ENCODE results near the gene ENKD1.

Gene ENKD1

GRCh38 chr16:67678354-67679023 lies 11.9 kb upstream of the ENKD1 start:
- DNase-seq (ENCODE audit: low spot score) = no peak

GRCh38 chr16:67677712-67678111 lies 11.2 kb upstream of the ENKD1 start:
- no peak for DNase-seq (ENCODE audit: low spot score)

- DNase-seq (ENCODE audit: low spot score) = no peak
Measured at GRCh38 chr16:67676939-67677338, 10.4 kb upstream of the ENKD1 start.

- no peak for DNase-seq (ENCODE audit: low spot score)
Measured at GRCh38 chr16:67676516-67676915, 10.0 kb upstream of the ENKD1 start.

- DNase-seq (ENCODE audit: low spot score) = no peak
Measured at GRCh38 chr16:67675999-67676398, 9.4 kb upstream of the ENKD1 start.

- no peak for DNase-seq (ENCODE audit: low spot score)
Measured at GRCh38 chr16:67675579-67675935, 9.0 kb upstream of the ENKD1 start.

GRCh38 chr16:67674851-67675578 lies 8.5 kb upstream of the ENKD1 start:
- DNase-seq (ENCODE audit: low spot score) = no peak

GRCh38 chr16:67673712-67674580 lies 7.4 kb upstream of the ENKD1 start:
- no peak for DNase-seq (ENCODE audit: low spot score)

GRCh38 chr16:67672739-67673662 lies 6.5 kb upstream of the ENKD1 start:
- peak; percentile 92 for DNase-seq (ENCODE audit: low spot score)

- no peak for DNase-seq (ENCODE audit: low spot score)
Measured at GRCh38 chr16:67672306-67672705, 5.8 kb upstream of the ENKD1 start.

- no peak for DNase-seq (ENCODE audit: low spot score)
Measured at GRCh38 chr16:67669499-67670101, 3.0 kb upstream of the ENKD1 start.

GRCh38 chr16:67668495-67669157 lies 2.1 kb upstream of the ENKD1 start:
- DNase-seq (ENCODE audit: low spot score) = no peak

GRCh38 chr16:67667817-67668494 lies 1.4 kb upstream of the ENKD1 start:
- DNase-seq (ENCODE audit: low spot score) = peak; percentile 95

- no peak for DNase-seq (ENCODE audit: low spot score)
Measured at GRCh38 chr16:67667453-67667816, 885 bp upstream of the ENKD1 start.

- DNase-seq (ENCODE audit: low spot score) = peak; percentile 62
Measured at GRCh38 chr16:67666032-67666551, 458 bp downstream of the ENKD1 start.

- DNase-seq (ENCODE audit: low spot score) = no peak
Measured at GRCh38 chr16:67665598-67665997, 952 bp downstream of the ENKD1 start.

GRCh38 chr16:67664871-67665270 lies 1.7 kb downstream of the ENKD1 start:
- DNase-seq (ENCODE audit: low spot score) = no peak

GRCh38 chr16:67664258-67664657 lies 2.3 kb downstream of the ENKD1 start:
- no peak for DNase-seq (ENCODE audit: low spot score)

- no peak for DNase-seq (ENCODE audit: low spot score)
Measured at GRCh38 chr16:67663877-67664222, 2.7 kb downstream of the ENKD1 start.
